ENCODE data around the gene CADPS. TPM values are rescaled to one million over a fixed set of nuclear protein-coding genes. Genes with fewer than 3 reads are reported as not detected.

The CADPS gene
- total and polyA plus RNA-seq, 9 of the 15 experiments (the other 6 are each of a cell fraction or from before 2014, with no cell fraction given): not detected

DNA sequence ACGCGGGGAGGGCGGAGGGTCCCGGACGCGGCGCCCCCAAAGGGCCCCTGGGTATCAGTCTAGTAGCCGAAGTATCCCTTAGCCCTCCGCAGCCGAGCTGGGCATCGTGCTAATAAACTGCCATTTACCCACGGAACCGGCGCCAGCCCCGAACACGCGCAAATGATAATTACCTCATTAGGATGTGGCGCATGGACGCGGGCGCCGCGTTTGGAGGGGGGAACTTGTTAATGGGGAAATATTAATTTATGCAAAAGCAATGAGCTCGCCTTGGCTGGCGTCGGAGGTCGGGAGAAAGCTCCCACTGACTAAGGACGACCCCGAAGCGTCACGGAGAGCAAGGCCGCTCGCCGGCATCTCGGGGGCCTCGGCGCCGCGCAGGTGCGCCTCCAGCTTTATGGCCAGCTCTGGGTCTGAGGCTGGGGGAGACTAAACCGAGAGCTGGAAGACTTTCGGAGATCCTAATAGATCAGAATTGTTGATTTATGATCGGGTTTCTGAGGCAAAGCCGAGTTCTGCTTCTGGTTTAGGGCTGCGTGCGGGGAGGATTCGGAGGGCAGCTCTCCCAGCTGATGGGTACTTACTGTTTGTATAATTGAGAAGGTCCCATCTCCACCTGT lies 501.4 kb downstream of the CADPS start (continued):
- TF ChIP-seq, protein P1, sequence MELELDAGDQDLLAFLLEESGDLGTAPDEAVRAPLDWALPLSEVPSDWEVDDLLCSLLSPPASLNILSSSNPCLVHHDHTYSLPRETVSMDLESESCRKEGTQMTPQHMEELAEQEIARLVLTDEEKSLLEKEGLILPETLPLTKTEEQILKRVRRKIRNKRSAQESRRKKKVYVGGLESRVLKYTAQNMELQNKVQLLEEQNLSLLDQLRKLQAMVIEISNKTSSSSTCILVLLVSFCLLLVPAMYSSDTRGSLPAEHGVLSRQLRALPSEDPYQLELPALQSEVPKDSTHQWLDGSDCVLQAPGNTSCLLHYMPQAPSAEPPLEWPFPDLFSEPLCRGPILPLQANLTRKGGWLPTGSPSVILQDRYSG (tag; conservative IDR thresholded peaks at IDR 0.05; ENCODE audit: low read depth): no peak
- TF ChIP-seq, protein P2, sequence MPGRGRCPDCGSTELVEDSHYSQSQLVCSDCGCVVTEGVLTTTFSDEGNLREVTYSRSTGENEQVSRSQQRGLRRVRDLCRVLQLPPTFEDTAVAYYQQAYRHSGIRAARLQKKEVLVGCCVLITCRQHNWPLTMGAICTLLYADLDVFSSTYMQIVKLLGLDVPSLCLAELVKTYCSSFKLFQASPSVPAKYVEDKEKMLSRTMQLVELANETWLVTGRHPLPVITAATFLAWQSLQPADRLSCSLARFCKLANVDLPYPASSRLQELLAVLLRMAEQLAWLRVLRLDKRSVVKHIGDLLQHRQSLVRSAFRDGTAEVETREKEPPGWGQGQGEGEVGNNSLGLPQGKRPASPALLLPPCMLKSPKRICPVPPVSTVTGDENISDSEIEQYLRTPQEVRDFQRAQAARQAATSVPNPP (IDR thresholded peaks at IDR 0.05; ENCODE audit: borderline replicate concordance, insufficient read depth, insufficient read length): no peak
- no peak for TF ChIP-seq NFYB (IDR thresholded peaks at IDR 0.05; ENCODE audit: extremely low read depth, insufficient read length)
- TF ChIP-seq ZNF584 (CRISPR knock-in tag; IDR thresholded peaks at IDR 0.05; ENCODE audit: low read depth): no peak
- no peak for TF ChIP-seq ZFX (CRISPR knock-in tag; IDR thresholded peaks at IDR 0.05)
- no peak for TF ChIP-seq POLR2AphosphoS2 (IDR thresholded peaks at IDR 0.05; ENCODE audit: low read length)
- no peak for TF ChIP-seq POLR2A (conservative IDR thresholded peaks at IDR 0.05)

GRCh38 chr3:62373215-62373614 lies 502.0 kb downstream of the CADPS start, which contains the start of gene FEZF2:
TSS of gene FEZF2 (minus strand) at chr3:62373550. CDS start at chr3:62372868, 682 bp downstream.
- Histone ChIP-seq H3K27me3 (ENCODE audit: control insufficient read depth in 2 of 2, insufficient read depth in 2 of 2, low read length in 2 of 2) (peaks cover 0 to 52% of the 10 kb centered on the region in 2 experiments; a peak in 2 of 5 replicates), H3K9me3 (replicated peaks; ENCODE audit: control insufficient read depth, insufficient read depth, low read depth, low read length) (no peaks in the 10 kb centered on the region), H3K4me3 (no peak within 1 kb of the TSS), H3K79me2 (ENCODE audit: control insufficient read depth, insufficient read depth, low read length) (no peaks in the 10 kb centered on the region), H2AFZ (ENCODE audit: low read depth, low read length) (no peak within 1 kb of the TSS), H3K9me1 (ENCODE audit: control insufficient read depth, insufficient read depth, low read length) (no peaks in the 10 kb centered on the region), H3K9ac (ENCODE audit: insufficient read depth in 1 of 2, low read depth in 2 of 2, low read length in 2 of 2) (no peak within 1 kb of the TSS), H3K4me1 (replicated peaks in 1 of 2; ENCODE audit: control insufficient read depth in 2 of 2, insufficient read depth in 2 of 2, low read length in 2 of 2) (no peaks in the 10 kb centered on the region), H3K27ac (ENCODE audit: extremely low read depth, low read depth, low read length) (no peak within 1 kb of the TSS), H3K4me2 (ENCODE audit: insufficient read depth, low read length) (no peak within 1 kb of the TSS), H3K36me3 (ENCODE audit: control insufficient read depth, insufficient read depth, low read length) (no peaks in the 10 kb centered on the region), H4K20me1 (replicated peaks; ENCODE audit: control insufficient read depth, insufficient read depth, low read length) (no peaks in the 10 kb centered on the region)
- DNase-seq (ENCODE audit: extremely low read depth in 1 of 4, low spot score in 3 of 4) (no peak), ATAC-seq (no peak), FAIRE-seq (no peak)
- WGBS (ENCODE audit: insufficient coverage, low coverage, missing lambda C conversion rate): 4% methylated on average over 5 of the region's 28 CpGs
- in situ Hi-C loops (cut with MboI): no loop called here
- CTCF ChIA-PET (ENCODE audit: low intra/inter-chr PET ratio): no interaction called here
- intact Hi-C loops (cut with micrococcal nuclease): no loop called here
- no TSS peak for BruUV-seq (replicated peaks)
- POLR2A ChIA-PET: no interaction called here
- no peak for TF ChIP-seq AFF4 (CRISPR knock-in tag; IDR thresholded peaks at IDR 0.05)
- TF ChIP-seq COPS2 (conservative IDR thresholded peaks at IDR 0.05): no peak
- TF ChIP-seq ZNF232 (CRISPR knock-in tag; IDR thresholded peaks at IDR 0.05): no peak
- no peak for TF ChIP-seq GABPB2 (CRISPR knock-in tag; conservative IDR thresholded peaks at IDR 0.05)
- TF ChIP-seq CREB5 (CRISPR knock-in tag; IDR thresholded peaks at IDR 0.05): no peak
- TF ChIP-seq, protein P1 (tag; conservative IDR thresholded peaks at IDR 0.05; ENCODE audit: low read depth): no peak

Data from K562 (cell line).